OCI-LY7 (cell line): ENCODE measurements around the gene CRADD. TPM values are rescaled to one million over a fixed set of nuclear protein-coding genes. Genes with fewer than 3 reads are reported as not detected.

ENCODE experiments used
- BruUV-seq: library from RNA; stranded (reverse); fragments of 400-500 nt; replicated peaks from 2 replicates; lab custom pipeline; 2021; lab: Mats Ljungman, UMichigan
- CTCF ChIA-PET: fragments of 300-600 bp; sonication (Branson Sonifier 250); formaldehyde crosslinking; loops from one replicate; lab custom pipeline; 2022; ENCODE audit warnings: antibody characterized with exemption; ENCODE audit not compliant: unreplicated experiment; lab: Charles Lee
- POLR2A ChIA-PET: fragments of 300-600 bp; sonication (Branson Sonifier 250); formaldehyde crosslinking; loops from one replicate; lab custom pipeline; 2022; ENCODE audit warnings: antibody characterized with exemption; lab: Charles Lee
- DNase-seq: peaks from one replicate; pipeline ENCODE4 v3.0.0-alpha.2; 2015; ENCODE audit warnings: low spot score
- H2AFZ ChIP-seq: fragments of 200-600 bp; sonication (generic), shearing (Covaris generic); 2 replicates; pipeline ENCODE4 v1.6.1; 2014; ENCODE audit warnings: mild to moderate bottlenecking, antibody characterized with exemption, low read length, moderate library complexity
- H3K27ac ChIP-seq: fragments of 200-600 bp; sonication (generic); 2 replicates; pipeline ENCODE4 v1.5.1; 2014; ENCODE audit warnings: mixed run types, low read depth, mild to moderate bottlenecking, moderate library complexity, low read length, inconsistent platforms; ENCODE audit not compliant: poor library complexity, severe bottlenecking
- H3K36me3 ChIP-seq: fragments of 200-600 bp; sonication (generic); 2 replicates; pipeline ENCODE4 v1.6.1; 2014; ENCODE audit warnings: mild to moderate bottlenecking, antibody characterized with exemption, low read length, moderate library complexity, mixed read lengths; ENCODE audit not compliant: insufficient read depth
- H3K4me1 ChIP-seq: fragments of 200-600 bp; sonication (generic); 2 replicates; pipeline ENCODE4 v1.5.1; 2014; ENCODE audit warnings: mild to moderate bottlenecking, low read length; ENCODE audit not compliant: insufficient read depth, poor library complexity, severe bottlenecking
- H3K4me2 ChIP-seq: fragments of 200-600 bp; sonication (generic); 2 replicates; pipeline ENCODE4 v1.6.1; 2014; ENCODE audit warnings: mild to moderate bottlenecking, low read length
- H3K4me3 ChIP-seq: fragments of 200-600 bp; sonication (generic); 2 replicates; pipeline ENCODE4 v1.5.1; 2014; ENCODE audit warnings: mild to moderate bottlenecking, low read depth, low read length; ENCODE audit not compliant: poor library complexity, severe bottlenecking
- H3K79me2 ChIP-seq: fragments of 200-600 bp; sonication (generic); 2 replicates; pipeline ENCODE4 v1.6.1; 2016; ENCODE audit warnings: low read depth, mild to moderate bottlenecking, low read length, moderate library complexity, mixed read lengths; ENCODE audit not compliant: insufficient read depth
- H3K9me2 ChIP-seq: fragments of 200-600 bp; sonication (generic); 2 replicates; pipeline ENCODE4 v1.6.1; 2016; ENCODE audit warnings: mild to moderate bottlenecking, low read length, mixed read lengths; ENCODE audit not compliant: insufficient read depth
- H3K9me3 ChIP-seq: fragments of 200-600 bp; sonication (generic); 2 replicates; pipeline ENCODE4 v1.6.1; 2014; ENCODE audit warnings: mild to moderate bottlenecking, mixed run types, low read length, mixed read lengths
- H4K20me1 ChIP-seq: fragments of 200-600 bp; sonication (generic); 2 replicates; pipeline ENCODE4 v1.6.1; 2014; ENCODE audit warnings: mild to moderate bottlenecking, antibody characterized with exemption, low read length, moderate library complexity, mixed read lengths; ENCODE audit not compliant: insufficient read depth
- CTCF ChIP-seq: fragments of 200-600 bp; sonication (generic); conservative IDR thresholded peaks from 2 replicates; pipeline ENCODE4 v1.5.1; 2014; ENCODE audit warnings: mild to moderate bottlenecking, antibody characterized with exemption, low read length, moderate library complexity, mixed read lengths
- EZH2phosphoT487 ChIP-seq: fragments of 200-600 bp; sonication (generic); IDR thresholded peaks from 2 replicates; pipeline ENCODE4 v1.6.1; 2018; ENCODE audit warnings: low read depth, borderline replicate concordance, mild to moderate bottlenecking, mixed run types, antibody characterized with exemption, low read length, moderate library complexity, mixed read lengths
- intact Hi-C: fragments of 100-400 bp; cut with micrococcal nuclease; formaldehyde crosslinking; loops from one replicate; pipeline ENCODE4 v1.10.0; 2022; ENCODE audit not compliant: unreplicated experiment
- total RNA-seq, 2 experiments: library from RNA; depleted of rRNA in 1 of 2; stranded (reverse); fragments of >200 nt in 1 of 2; shearing (Covaris generic) in 1 of 2; gene quantifications; 2 replicates each; pipeline ENCODE4 v1.2.3, GENCODE V29; 2014 to 2022

CRADD gene
- total RNA-seq, 2 experiments from 2014 or later, result 10.5 to 16.8 TPM

- Histone ChIP-seq H3K4me1 (no peaks in the 10 kb centered on the region), H3K27ac (no peak overlapping the region), H3K9me2 (no peaks in the 10 kb centered on the region), H3K4me2 (no peak overlapping the region), H3K36me3 (no peaks in the 10 kb centered on the region), H3K4me3 (no peak overlapping the region), H4K20me1 (no peaks in the 10 kb centered on the region), H3K9me3 (no peaks in the 10 kb centered on the region), H2AFZ (no peak overlapping the region), H3K79me2 (no peaks in the 10 kb centered on the region)
- TF ChIP-seq CTCF (no peak), EZH2phosphoT487 (no peak)
- ChIA-PET POLR2A (no interaction called here), CTCF (no interaction called here)
- intact Hi-C loops, result no loop called here
- no TSS peak for BruUV-seq
- DNase-seq, result no peak
Measured at GRCh38 chr12:93902736-93903562, 225.8 kb downstream of the CRADD start.

GRCh38 chr12:93904124-93904523 lies 226.9 kb downstream of the CRADD start:
- Histone ChIP-seq H3K9me3 (no peaks in the 10 kb centered on the region), H3K36me3 (no peaks in the 10 kb centered on the region), H3K4me2 (no peak overlapping the region), H3K9me2 (no peaks in the 10 kb centered on the region), H3K4me1 (no peaks in the 10 kb centered on the region), H4K20me1 (no peaks in the 10 kb centered on the region), H2AFZ (no peak overlapping the region), H3K79me2 (no peaks in the 10 kb centered on the region), H3K27ac (no peak overlapping the region), H3K4me3 (no peak overlapping the region)
- ChIA-PET POLR2A (no interaction called here), CTCF (no interaction called here)
- TF ChIP-seq CTCF, result no peak
- TF ChIP-seq EZH2phosphoT487, result no peak
- no TSS peak for BruUV-seq
- intact Hi-C loops, result no loop called here
- DNase-seq, result no peak

GRCh38 chr12:93908264-93908663 lies 231.1 kb downstream of the CRADD start:
- Histone ChIP-seq H3K4me3 (no peak overlapping the region), H3K36me3 (no peaks in the 10 kb centered on the region), H3K9me2 (no peaks in the 10 kb centered on the region), H3K27ac (no peak overlapping the region), H3K79me2 (no peaks in the 10 kb centered on the region), H3K4me1 (no peaks in the 10 kb centered on the region), H3K9me3 (no peaks in the 10 kb centered on the region), H4K20me1 (no peaks in the 10 kb centered on the region), H3K4me2 (no peak overlapping the region), H2AFZ (no peak overlapping the region)
- intact Hi-C loops, result no loop called here
- ChIA-PET POLR2A (no interaction called here), CTCF (no interaction called here)
- no peak for DNase-seq
- BruUV-seq, result no TSS peak
- no peak for TF ChIP-seq CTCF
- no peak for TF ChIP-seq EZH2phosphoT487
